SK-N-DZ (cell line): Measurements from ENCODE around the gene INPP5F.
A peak's percentile ranks its signal among the peaks of the same experiment; 100 is the strongest.
"Not testable (repeated sequence)": the region's sequence is repeated elsewhere in the genome, so short reads cannot be mapped to it uniquely, and the experiment has no call there.

Experiments used
- DNase-seq: peaks from one replicate; pipeline ENCODE4 v3.0.0-alpha.2; 2015; ENCODE audit warnings: low spot score

Gene INPP5F

DNA sequence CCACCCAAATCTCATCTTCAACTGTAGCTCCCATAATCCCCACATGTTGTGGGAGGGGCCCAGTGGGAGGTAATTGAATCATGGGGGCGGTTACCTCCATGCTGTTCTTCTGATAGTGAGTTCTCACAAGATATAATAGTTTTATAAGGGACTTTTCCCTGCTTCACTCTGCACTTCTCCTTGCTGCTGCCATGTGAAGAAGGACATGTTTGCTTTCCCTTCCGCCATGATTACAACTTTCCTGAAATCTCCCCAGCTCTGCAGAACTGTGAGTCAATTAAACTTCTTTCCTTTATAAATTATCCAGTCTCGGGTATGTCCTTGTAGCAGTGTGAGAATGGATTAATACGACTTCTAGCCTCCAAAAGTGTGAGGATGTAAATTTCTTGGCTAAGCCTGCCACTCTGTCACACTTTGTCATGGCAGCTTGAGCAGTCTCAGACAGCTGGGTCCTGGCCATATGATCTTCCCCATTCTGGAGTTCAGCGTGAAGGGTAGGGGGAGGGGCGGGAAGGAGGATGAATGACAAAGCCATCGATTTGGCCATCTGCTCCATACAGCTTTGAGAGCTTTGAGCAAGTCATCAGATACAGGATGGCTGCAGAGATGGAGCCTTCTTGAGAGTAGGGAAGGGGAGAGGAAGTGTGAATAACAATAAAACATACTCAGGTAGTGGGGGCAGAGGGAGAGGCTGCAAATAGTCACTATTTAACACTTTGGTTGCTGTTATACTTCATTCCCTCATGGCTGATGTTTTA lies 19.1 kb upstream of the INPP5F start:
- DNase-seq: peak; percentile 63

DNA sequence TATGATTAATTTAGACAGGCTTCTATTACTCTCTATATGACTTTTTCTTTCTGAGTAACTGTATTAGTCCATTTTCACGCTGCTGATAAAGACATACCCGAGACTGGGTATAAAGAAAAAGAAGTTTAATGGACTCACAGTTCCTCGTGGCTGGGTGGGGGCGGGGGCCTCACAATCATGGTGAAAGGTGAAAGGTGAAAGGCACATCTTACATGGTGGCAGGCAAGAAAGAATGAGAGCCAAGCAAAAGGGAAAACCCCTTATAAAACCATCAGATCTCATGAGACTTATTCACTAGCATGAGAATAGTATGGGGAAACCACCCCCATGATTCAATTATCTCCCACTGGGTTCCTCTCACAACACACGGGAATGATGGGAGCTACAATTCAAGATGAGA lies 18.5 kb upstream of the INPP5F start:
- DNase-seq: not testable (repeated sequence)

- DNase-seq: not testable (repeated sequence)
These were observed 14.9 kb upstream of the INPP5F start for GRCh38 chr10:119710935-119711334.

- no peak for DNase-seq
These were observed 11.9 kb upstream of the INPP5F start for GRCh38 chr10:119713744-119714483.

DNA sequence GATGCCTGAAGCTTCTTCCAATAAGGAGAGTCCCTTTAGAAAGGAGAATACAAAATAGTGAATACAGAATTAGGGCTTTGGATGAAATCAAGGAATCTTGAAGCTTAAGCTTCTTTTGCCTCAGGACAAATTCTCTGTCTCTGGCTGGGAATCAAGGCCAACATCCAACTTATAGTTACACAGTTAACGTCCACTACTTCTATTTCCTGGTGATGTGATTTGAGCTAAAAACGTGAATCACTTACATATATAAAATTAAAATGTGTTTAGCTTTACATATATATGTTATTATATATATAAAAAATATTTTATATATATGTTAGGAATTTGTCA lies 11.4 kb upstream of the INPP5F start:
- no peak for DNase-seq

GRCh38 chr10:119715628-119716505 lies 10.0 kb upstream of the INPP5F start:
- no peak for DNase-seq

DNA sequence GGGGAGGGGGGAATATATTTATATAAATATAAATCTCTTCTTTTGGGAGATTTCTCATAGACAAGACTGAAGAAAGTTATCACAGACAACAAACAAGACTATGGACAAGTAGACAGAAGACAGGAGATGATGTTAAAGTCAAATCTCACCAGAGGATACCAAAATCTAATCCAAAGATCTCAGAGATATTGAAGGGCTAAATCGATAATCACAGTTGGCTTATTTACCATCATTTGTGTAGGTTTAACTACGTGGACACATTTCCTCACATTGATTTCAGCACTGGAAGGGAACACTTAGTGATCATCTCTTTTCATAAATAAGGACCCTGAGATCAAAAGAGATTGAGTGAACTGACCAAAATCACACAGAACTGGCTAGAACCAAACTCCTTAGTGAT lies 2.7 kb upstream of the INPP5F start:
- no peak for DNase-seq

DNA sequence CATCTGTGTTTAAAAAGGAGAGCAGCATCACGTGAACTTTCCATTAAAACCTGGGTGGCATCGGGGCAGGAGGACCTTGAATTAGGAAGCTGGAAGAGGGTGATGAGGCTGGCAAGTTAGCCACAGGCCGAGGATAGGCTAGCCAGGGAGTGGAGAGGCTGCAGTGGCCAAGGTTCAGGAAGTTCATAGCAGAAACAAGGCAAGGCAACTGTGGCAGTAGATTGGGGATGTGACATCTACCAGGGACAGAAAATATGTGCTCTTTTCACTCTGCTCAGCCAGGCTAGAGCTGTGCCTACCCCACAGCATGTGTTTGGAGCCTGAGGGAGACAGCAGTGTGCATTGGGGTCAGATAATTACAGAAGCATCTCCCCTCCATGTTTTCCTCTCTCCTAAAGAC lies 2.2 kb upstream of the INPP5F start:
- peak; percentile 27 for DNase-seq

DNA sequence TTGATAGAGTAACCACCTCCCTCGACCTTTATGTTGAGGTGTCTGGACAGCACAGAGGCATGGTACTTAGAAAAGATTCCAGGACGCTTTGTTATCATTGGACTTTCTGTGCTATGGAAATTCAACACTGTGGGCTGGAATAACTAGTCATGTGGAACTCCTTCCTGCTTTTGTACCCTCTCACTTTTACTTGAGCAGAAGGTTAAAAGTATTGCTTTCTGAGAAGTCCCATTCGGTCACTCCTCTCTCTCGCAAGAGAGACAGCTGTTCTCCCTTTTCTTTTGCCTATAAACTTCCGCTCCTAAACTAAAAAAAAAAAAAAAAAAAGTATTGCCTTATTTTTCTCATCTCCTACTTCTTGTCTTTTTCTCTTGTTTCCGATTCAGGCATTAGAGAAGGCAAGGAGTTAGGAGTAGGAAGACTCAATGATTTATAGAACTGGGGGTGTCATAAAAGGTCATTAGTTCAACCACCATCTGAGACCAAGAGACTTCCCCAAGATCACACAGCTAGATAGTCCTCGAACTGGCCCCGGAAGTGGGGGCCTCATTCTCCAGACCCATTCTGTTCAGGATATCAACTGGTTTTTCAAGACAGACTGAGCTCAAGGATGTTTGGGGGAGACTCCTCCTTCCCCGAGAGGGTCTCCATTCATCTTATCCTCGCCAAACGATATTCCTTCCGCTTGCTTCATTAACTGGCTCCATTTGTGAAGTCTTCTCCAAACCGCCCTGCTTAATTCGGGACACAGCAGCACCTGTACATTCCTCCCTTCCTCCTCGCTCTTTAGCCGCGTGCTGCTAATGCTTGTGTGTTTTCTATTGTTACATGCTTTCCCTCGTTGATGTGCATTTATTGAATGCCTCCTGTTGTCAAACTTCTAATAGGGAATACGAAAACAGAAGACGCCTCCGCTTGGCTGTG lies 995 bp upstream of the INPP5F start:
- no peak for DNase-seq

- DNase-seq: no peak
These were observed 378 bp upstream of the INPP5F start for GRCh38 chr10:119725517-119725827.

- DNase-seq: no peak
These were observed 919 bp downstream of the INPP5F start for GRCh38 chr10:119726676-119727261.

DNA sequence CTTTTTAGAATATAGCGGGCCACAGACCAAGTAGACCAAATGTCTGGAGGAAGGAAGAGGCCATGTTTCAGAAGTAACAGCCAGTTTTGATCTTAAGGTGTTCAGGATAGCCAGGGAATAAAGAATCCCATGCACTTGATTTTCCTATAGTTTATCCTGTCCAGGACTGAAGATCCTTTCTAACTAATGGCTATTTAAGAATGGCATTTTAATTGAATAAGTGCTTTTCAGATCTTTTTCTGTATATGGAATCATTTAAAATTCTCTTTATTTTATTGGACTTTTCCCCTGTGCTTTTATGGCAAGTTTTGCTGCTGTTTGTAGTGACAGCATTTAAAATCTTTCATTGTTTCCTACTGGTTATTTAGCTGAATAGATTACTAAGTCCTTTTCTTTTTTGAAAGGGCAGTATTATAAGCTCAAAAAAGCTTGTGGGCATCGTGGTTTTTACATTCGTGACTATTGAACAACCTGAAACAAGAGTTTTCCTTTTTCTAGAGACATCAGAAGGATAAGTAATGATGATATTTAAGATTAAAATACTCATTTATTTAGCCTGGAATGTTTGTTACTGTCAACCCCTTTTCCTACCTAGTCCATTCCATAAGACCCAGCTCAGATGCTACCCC lies 2.4 kb downstream of the INPP5F start:
- no peak for DNase-seq

- DNase-seq: no peak
These were observed 8.8 kb downstream of the INPP5F start for GRCh38 chr10:119734396-119735332.

DNA sequence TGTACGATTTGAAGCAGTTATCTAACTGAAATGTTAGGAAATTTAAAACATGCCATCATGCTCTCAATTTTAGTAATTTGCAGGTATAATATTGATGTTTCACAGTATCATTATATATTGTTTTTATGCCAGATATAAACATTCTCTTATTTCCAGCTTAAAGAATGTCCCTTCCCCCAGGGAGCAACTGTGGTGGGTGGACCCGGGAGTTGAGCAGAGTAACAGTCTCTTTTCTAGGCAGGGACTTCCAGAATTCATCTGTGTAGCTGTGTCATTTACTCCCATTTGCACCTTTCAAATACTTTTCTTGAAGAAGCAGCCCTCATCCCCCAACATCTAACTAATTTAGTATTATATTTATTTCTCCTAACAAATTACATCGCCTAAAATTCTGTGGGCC lies 9.6 kb downstream of the INPP5F start:
- no peak for DNase-seq

- DNase-seq: no peak
These were observed 10.4 kb downstream of the INPP5F start for GRCh38 chr10:119736220-119736619.

DNA sequence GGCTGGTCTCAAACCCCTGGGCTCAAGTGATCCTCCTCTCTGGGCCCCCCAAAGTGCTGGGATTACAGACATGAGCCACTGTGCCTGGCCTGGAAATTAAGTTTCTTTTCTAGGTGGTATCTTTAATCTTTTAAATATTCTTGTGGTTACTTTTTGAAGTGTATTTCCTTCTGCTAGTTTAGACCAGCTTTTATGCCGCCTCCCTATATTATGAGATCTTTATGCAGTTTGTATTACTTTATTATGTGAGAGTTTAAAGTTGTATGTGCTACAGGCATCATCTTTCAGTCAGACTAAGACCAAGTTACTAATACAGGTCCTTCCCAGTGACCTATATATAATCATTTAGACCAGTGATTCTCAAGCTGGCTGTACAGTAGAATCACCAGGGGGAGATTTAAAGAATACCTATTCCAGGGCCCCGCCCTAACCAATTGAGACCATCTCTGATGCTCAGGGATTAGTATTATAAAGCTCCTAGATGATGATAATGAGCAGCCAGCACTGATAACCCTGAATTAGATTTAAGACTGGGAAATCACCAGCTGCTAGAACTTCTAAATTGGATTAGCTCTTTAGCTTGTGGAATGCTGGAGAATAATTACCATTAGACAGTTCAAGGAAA lies 11.3 kb downstream of the INPP5F start:
- DNase-seq: peak; percentile 56

DNA sequence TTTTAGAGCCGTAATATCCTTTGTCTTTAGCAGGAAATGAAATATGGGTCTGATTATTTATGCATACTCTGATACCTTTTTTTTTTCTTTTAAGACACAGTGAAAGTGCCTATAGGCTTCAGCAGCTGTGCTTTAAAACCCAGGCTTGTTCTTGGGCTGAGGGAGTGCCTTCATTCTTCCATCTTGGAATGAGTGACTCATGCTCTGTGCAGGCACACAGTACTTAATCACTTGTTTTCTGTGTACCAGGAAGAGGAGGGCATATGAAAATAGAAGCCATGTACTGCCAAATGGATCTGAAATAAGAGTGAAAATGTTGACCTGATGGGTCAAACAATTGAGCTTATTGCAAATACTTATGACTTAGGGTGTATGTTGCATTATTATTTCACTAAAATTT lies 12.0 kb downstream of the INPP5F start:
- peak; percentile 40 for DNase-seq

DNA sequence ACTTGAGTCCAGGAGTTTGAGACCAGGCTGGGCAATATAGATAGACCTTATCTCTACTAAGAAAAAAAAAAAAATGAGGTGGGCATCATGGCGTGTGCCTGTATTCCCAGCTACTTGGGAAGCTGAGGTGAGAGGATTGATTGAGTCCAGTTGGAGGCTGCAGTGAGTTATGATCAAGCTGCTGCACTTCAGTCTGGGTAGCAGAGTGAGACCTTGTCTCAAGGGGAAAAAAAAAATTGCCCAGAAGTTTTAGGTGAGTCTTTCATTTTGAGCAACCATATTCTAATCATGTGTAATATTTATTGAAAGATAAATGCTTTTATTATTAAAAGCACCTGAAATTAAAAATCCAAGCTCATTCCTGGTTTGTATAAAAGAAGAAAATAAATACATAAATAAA lies 13.1 kb downstream of the INPP5F start:
- no peak for DNase-seq

DNA sequence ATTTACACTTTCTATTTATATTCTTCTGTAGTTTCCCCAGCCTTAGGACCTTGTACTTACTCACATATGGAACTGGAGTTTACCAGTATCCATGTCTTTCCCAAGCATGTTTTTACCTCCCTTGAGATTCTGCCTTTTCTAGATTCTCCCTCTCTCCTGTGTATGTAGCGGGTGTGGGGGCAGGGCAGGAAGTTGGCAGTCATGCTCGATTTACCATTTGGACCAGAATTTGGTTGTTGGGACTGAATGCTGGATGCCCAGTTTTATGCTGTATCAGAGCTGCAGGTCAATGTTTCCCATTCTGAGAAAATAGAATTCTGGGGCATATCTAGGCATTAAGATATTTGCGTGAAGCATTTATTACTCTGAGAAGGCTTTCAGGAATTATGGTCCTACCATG lies 14.2 kb downstream of the INPP5F start:
- no peak for DNase-seq
